ENCODE results near the gene EIF6.

EIF6 gene

GRCh38 chr20:35276408-35276807 is 8.2 kb downstream of the EIF6 start:
- CTCF ChIA-PET: interaction anchor here (0.9 to 1.8 kb wide), 5 partner anchors 8 to 30 kb away, joined by 3 to 6 read pairs (median 3); no protein-coding TSS in a partner anchor
- POLR2A ChIA-PET: no interaction called here
- TF ChIP-seq CTCF (IDR thresholded peaks at IDR 0.05; ENCODE audit: control extremely low read depth, extremely low read depth, low read depth, missing control alignments): no peak
- no peak for DNase-seq (ENCODE audit: extremely low spot score)

GRCh38 chr20:35275741-35276251 is 8.8 kb downstream of the EIF6 start:
- TF ChIP-seq CTCF (IDR thresholded peaks at IDR 0.05; ENCODE audit: control extremely low read depth, extremely low read depth, low read depth, missing control alignments): no peak
- DNase-seq (ENCODE audit: extremely low spot score): no peak
- ChIA-PET POLR2A (no interaction called here), CTCF (interaction anchor here (1.3 to 1.8 kb wide), 3 partner anchors 8 to 402 kb away, joined by 3 to 6 read pairs (median 4); no protein-coding TSS in a partner anchor)

GRCh38 chr20:35274172-35275092 is 10.1 kb downstream of the EIF6 start:
- POLR2A ChIA-PET: no interaction called here
- DNase-seq (ENCODE audit: extremely low spot score): no peak
- no peak for TF ChIP-seq CTCF (IDR thresholded peaks at IDR 0.05; ENCODE audit: control extremely low read depth, extremely low read depth, low read depth, missing control alignments)
- CTCF ChIA-PET: interaction anchor here (0.8 to 1.3 kb wide), 2 partner anchors 13 to 400 kb away, joined by 3 to 4 read pairs; no protein-coding TSS in a partner anchor

GRCh38 chr20:35273449-35274171 is 11.0 kb downstream of the EIF6 start:
- no peak for TF ChIP-seq CTCF (IDR thresholded peaks at IDR 0.05; ENCODE audit: control extremely low read depth, extremely low read depth, low read depth, missing control alignments)
- CTCF ChIA-PET: interaction anchor here (1.6 kb wide), 1 partner anchor 107 kb away, joined by 3 read pairs; no protein-coding TSS in a partner anchor
- POLR2A ChIA-PET: no interaction called here
- no peak for DNase-seq (ENCODE audit: extremely low spot score)

GRCh38 chr20:35271904-35272303 is 12.7 kb downstream of the EIF6 start:
- ChIA-PET CTCF (interaction anchor here (1.3 to 1.6 kb wide), 3 partner anchors 13 to 176 kb away, joined by 3 to 5 read pairs (median 3); partner anchors contain the start of gene EIF6), POLR2A (no interaction called here)
- DNase-seq (ENCODE audit: extremely low spot score): no peak
- no peak for TF ChIP-seq CTCF (IDR thresholded peaks at IDR 0.05; ENCODE audit: control extremely low read depth, extremely low read depth, low read depth, missing control alignments)

Data from GM10248 (cell line).